ENCODE data around the gene NUP214.

GRCh38 chr9:131105952-131106351 is 19.4 kb upstream of the NUP214 start:
- TF ChIP-seq CTCF (conservative IDR thresholded peaks at IDR 0.05; ENCODE audit: low read depth, low read length): no peak
- no peak for TF ChIP-seq EZH2 (IDR thresholded peaks at IDR 0.05; ENCODE audit: borderline replicate concordance, low read depth, low read length, poor library complexity, severe bottlenecking)
